Prostate gland (tissue), 2 donors: ENCODE data around the gene CGNL1.

Experiments
- CTCF ChIP-seq, 4 experiments: fragments of 200-600 bp in 2 of 4; fragments of 450-650 bp in 2 of 4; sonication (generic) in 2 of 4; IDR thresholded peaks; 1 replicate in 3 of 4; 2 replicates in 1 of 4; pipeline ENCODE4 v1.5.1; 2016 to 2019; ENCODE audit warnings: antibody characterized with exemption in 4 of 4, mild to moderate bottlenecking in 2 of 4, moderate library complexity in 2 of 4
- POLR2AphosphoS5 ChIP-seq: sonication (generic); formaldehyde crosslinking; IDR thresholded peaks from one replicate; pipeline ENCODE4 v1.6.1; 2017; ENCODE audit warnings: antibody characterized with exemption

- TF ChIP-seq CTCF (IDR thresholded peaks at IDR 0.05) (no peak), POLR2AphosphoS5 (no peak)
These were observed 150.3 kb downstream of the CGNL1 start for GRCh38 chr15:57526615-57527014.
